Karpas-422 (cell line): ENCODE results near the gene DKKL1. TPM values are rescaled to one million over a fixed set of nuclear protein-coding genes. Genes with fewer than 3 reads are reported as not detected.

ENCODE experiments used
- DNase-seq: peaks from one replicate; pipeline ENCODE4 v3.0.0-alpha.2; 2015
- H2AFZ ChIP-seq: fragments of 200-600 bp; sonication (generic); 2 replicates; pipeline ENCODE4 v1.6.1; 2014; ENCODE audit warnings: antibody characterized with exemption, low read length, mixed read lengths
- H3K27ac ChIP-seq: fragments of 200-600 bp; sonication (generic); 2 replicates; pipeline ENCODE4 v1.5.1; 2014; ENCODE audit warnings: mild to moderate bottlenecking, low read length, moderate library complexity
- H3K27me3 ChIP-seq: fragments of 200-600 bp; sonication (generic); 2 replicates; pipeline ENCODE4 v1.6.1; 2014; ENCODE audit warnings: low read length, mixed read lengths
- H3K36me3 ChIP-seq: fragments of 200-600 bp; sonication (generic); 2 replicates; pipeline ENCODE4 v1.6.1; 2014; ENCODE audit warnings: low read length, mixed read lengths; ENCODE audit not compliant: insufficient read depth
- H3K4me1 ChIP-seq: fragments of 200-600 bp; sonication (generic); 2 replicates; pipeline ENCODE4 v1.6.1; 2014; ENCODE audit warnings: mild to moderate bottlenecking, low read length, mixed read lengths
- H3K4me2 ChIP-seq: fragments of 200-600 bp; sonication (generic); 2 replicates; pipeline ENCODE4 v1.6.1; 2014; ENCODE audit warnings: low read length, low read depth, mild to moderate bottlenecking; ENCODE audit not compliant: poor library complexity, severe bottlenecking
- H3K4me3 ChIP-seq: fragments of 200-600 bp; sonication (generic); 2 replicates; pipeline ENCODE4 v1.5.1; 2014; ENCODE audit warnings: mild to moderate bottlenecking, antibody characterized with exemption, low read length, mixed read lengths
- H3K79me2 ChIP-seq: fragments of 200-600 bp; sonication (generic); 2 replicates; pipeline ENCODE4 v1.6.1; 2014; ENCODE audit warnings: mild to moderate bottlenecking, low read length, mixed read lengths
- H3K9ac ChIP-seq: fragments of 200-600 bp; sonication (generic); 2 replicates; pipeline ENCODE4 v1.6.0; 2014; ENCODE audit warnings: low read length
- H3K9me2 ChIP-seq: fragments of 200-600 bp; sonication (generic), shearing (Covaris generic); replicated peaks from 2 replicates; pipeline ENCODE4 v1.6.0; 2014; ENCODE audit warnings: mild to moderate bottlenecking, low read length, moderate library complexity; ENCODE audit not compliant: insufficient read depth
- H3K9me3 ChIP-seq: fragments of 300-700, 200-600 bp; sonication (generic); 2 replicates; pipeline ENCODE4 v1.6.1; 2014; ENCODE audit warnings: low read length, mixed read lengths
- H4K20me1 ChIP-seq: fragments of 200-600 bp; sonication (generic); 2 replicates; pipeline ENCODE4 v1.6.1; 2014; ENCODE audit warnings: mild to moderate bottlenecking, antibody characterized with exemption, low read length, low read depth; ENCODE audit not compliant: insufficient read depth
- total RNA-seq: library from RNA; depleted of rRNA; stranded (reverse); fragments of >200 nt; shearing (Covaris generic); gene quantifications from 2 replicates; pipeline ENCODE4 v1.2.3, GENCODE V29; 2014; ENCODE audit warnings: low replicate concordance

The DKKL1 gene
- total RNA-seq, 1 experiment from 2014 or later = not detected

DNA sequence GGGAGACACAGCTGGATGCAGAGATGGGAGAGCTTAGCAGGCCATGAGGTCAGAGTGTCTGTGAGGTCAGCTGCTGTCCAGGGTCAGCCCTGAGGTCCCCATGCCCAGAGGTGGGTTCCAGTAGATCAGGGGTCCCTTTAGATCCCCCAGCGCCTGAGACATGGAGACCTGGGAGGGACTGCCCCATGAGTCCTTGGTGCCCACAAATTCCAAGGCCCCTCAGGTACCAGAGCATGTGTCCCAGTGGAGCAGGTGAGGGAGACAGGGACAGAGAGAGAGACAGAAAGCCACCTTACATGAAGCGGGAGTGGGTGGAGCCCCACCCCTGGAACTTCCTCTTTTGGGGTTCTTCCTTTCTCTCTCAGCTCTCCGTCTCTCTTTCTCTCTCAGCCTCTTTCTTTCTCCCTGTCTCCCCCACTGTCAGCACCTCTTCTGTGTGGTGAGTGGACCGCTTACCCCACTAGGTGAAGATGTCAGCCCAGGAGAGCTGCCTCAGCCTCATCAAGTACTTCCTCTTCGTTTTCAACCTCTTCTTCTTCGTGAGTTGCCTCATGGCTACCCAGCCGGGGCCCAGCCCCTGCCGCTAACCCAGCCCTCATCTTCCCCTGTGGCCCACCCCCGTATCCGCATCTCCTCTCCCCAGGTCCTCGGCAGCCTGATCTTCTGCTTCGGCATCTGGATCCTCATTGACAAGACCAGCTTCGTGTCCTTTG lies 28.4 kb upstream of the DKKL1 start, which contains the start of gene CD37:
Gene CD37 (plus strand): TSS at position 336 of the 713 bp plus-strand sequence. CDS start 135 bp downstream, at position 471.
- Histone ChIP-seq H4K20me1 (no peaks in the 10 kb centered on the region; the same call in 1 of the 2 replicates), H3K4me2 (peak within 1 kb of the TSS; percentile 98), H2AFZ (no peak within 1 kb of the TSS), H3K79me2 (peaks cover 33% of the 10 kb centered on the region), H3K4me3 (peak within 1 kb of the TSS; percentile 79), H3K9me3 (no peaks in the 10 kb centered on the region), H3K9me2 (no peaks in the 10 kb centered on the region), H3K36me3 (peaks cover 38% of the 10 kb centered on the region), H3K9ac (peak within 1 kb of the TSS; percentile 93), H3K27me3 (no peaks in the 10 kb centered on the region), H3K4me1 (peaks cover 95% of the 10 kb centered on the region), H3K27ac (peak within 1 kb of the TSS; percentile 96)
- DNase-seq = peak; percentile 96

DNA sequence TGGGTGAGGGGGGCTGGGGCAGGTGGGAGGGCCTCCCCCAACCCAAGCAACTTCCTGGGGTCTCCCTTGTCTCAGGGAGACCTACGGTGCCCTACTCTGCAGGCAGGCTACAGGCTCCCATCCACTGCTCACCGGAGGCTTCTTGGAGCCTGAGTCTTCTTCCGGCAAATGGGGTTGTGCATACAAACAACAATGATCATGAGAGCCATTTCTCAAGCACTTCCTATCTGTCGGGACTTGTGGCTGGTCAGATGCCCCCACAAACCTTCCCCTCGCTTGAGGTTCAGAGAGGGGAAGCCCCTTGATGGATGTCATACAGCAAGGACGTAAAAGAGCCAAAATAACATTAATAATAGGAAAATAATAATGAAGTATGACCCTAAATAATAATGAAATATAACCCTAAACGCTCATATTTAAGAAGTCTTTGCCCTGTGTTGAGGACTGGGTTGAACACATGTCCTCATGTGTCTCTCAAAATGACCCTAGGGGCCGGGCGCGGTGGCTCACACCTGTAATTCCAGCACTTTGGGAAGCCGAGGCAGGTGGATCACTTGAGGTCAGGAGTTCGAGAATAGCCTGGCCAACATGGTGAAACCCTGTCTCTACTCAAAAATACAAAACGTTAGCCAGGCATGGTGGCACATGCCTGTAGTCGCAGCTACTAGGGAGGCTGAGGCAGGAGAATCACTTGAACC lies 27.7 kb upstream of the DKKL1 start:
- H3K4me1 ChIP-seq = peaks cover 95% of the 10 kb centered on the region

DNA sequence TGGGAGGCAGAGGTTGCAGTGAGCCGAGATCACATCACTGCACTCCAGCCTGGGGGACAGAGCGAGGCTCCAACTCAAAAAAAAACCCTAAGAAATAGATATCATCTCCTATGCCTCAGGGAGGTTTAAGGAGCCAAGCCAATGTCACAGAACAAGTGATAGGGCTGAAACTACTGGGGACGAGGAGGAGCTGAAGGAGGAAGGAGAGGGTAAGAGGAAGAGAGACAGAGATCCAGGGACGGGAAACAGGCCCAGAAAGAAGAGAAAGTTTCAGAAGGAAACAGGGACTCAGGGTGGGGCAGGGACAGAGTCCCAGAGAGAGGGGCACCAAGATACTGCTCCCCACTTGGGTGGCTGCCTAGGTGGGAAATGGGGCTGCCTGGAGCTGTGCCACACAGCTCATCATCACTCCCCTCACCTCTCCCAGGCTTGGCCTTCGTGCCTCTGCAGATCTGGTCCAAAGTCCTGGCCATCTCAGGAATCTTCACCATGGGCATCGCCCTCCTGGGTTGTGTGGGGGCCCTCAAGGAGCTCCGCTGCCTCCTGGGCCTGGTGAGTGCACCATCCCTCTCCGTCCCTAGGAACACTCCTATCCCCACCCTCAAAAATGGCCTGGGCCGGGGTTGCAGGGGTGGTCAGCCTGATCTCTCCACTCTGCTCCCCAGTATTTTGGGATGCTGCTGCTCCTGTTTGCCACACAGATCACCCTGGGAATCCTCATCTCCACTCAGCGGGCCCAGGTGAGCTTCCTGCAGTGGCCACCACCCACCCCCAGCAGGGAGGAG lies 27.0 kb upstream of the DKKL1 start:
- peak overlapping the region; percentile 79 for H3K4me3 ChIP-seq
- peak overlapping the region; percentile 98 for H3K4me2 ChIP-seq
- H3K4me1 ChIP-seq = peaks cover 93% of the 10 kb centered on the region

More for the DNA sequence above, 27.7 kb upstream of the DKKL1 start:
- Histone ChIP-seq H3K9me2 (no peaks in the 10 kb centered on the region), H2AFZ (no peak overlapping the region), H3K4me3 (peak overlapping the region; percentile 79), H3K79me2 (peaks cover 29% of the 10 kb centered on the region), H3K27me3 (no peaks in the 10 kb centered on the region), H3K4me2 (peak overlapping the region; percentile 98), H4K20me1 (no peaks in the 10 kb centered on the region; the same call in 1 of the 2 replicates), H3K36me3 (peaks cover 41% of the 10 kb centered on the region), H3K9me3 (no peaks in the 10 kb centered on the region), H3K9ac (peak overlapping the region; percentile 93), H3K27ac (peak overlapping the region; percentile 96)
- no peak for DNase-seq

DNA sequence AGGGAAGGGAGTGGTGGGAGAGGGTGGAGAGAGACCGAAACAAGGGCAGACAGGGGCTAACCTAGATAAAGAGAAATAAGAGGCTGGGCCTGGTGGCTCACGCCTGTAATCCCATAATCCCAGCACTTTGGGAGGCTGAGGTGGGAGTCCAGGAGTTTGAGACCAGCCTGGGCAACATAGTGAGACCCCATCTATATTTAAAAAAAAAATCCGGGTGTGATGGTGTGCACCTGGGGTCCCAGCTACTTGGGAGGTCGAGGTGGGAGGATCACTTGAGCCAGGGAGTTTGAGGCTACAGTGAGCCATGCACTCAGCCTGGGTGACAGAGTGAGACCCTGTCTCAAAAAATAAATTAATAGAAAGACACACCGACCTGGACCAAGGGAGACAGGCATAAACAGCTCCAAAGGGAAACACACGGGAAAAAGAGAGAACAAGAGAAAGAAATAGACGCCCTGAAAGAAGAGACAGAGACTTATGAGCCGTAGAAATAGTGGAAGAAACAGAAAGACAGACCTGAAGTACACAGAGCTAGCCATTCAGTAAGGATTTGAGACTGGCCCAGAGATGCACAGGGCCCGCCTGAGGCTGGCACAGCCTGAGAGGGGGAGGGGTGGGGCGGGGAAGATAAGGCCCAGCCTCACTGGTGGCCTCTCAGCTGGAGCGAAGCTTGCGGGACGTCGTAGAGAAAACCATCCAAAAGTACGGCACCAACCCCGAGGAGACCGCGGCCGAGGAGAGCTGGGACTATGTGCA lies 26.2 kb upstream of the DKKL1 start:
- Histone ChIP-seq H3K4me2 (peak overlapping the region; percentile 98), H3K36me3 (peaks cover 36% of the 10 kb centered on the region), H3K4me1 (peaks cover 86% of the 10 kb centered on the region), H3K4me3 (peak overlapping the region; percentile 79), H2AFZ (no peak overlapping the region), H3K27me3 (no peaks in the 10 kb centered on the region), H3K79me2 (peaks cover 27% of the 10 kb centered on the region), H4K20me1 (no peaks in the 10 kb centered on the region; the same call in 1 of the 2 replicates), H3K27ac (peak overlapping the region; percentile 96), H3K9me2 (no peaks in the 10 kb centered on the region), H3K9ac (peak overlapping the region; percentile 93), H3K9me3 (no peaks in the 10 kb centered on the region)
- DNase-seq = peak; percentile 94

More for the DNA sequence above, 27.0 kb upstream of the DKKL1 start:
- Histone ChIP-seq H3K9me2 (no peaks in the 10 kb centered on the region), H3K9me3 (no peaks in the 10 kb centered on the region), H2AFZ (no peak overlapping the region), H4K20me1 (no peaks in the 10 kb centered on the region; the same call in 1 of the 2 replicates), H3K36me3 (peaks cover 41% of the 10 kb centered on the region), H3K79me2 (peaks cover 27% of the 10 kb centered on the region), H3K9ac (peak overlapping the region; percentile 93), H3K27me3 (no peaks in the 10 kb centered on the region), H3K27ac (peak overlapping the region; percentile 96)
- DNase-seq = peak; percentile 76

DNA sequence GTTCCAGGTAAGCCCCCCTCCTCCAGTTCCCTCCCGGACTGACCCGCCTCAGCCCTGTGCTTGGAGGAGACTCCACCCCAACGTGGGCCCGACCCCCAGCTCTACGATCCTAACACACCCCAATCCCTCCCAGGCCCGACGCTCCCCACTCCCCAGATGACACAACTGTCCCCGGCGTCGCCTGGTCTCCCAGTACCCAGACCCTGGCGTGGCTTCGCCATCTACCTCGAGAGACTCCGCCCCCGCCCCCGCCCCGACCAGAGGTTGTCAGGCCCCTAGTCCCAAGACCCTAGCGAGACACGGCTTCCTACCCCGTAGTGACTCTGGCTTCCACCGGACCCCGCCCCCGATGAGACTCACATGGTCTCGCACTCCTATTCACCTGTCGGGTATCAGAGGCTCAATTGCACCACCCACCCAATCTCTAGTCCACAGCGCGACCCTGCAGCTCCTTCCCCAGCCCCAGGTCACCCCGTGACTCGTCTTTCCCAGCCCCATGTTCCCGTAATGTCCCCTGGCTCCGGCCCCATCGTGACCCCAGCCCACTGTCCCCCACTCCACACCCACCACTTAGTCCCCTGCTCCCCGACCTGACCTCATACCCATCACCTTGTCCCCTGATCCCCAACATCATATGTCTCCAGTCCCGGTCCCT lies 25.5 kb upstream of the DKKL1 start:
- Histone ChIP-seq H3K36me3 (peaks cover 34% of the 10 kb centered on the region), H3K9me2 (no peaks in the 10 kb centered on the region), H3K9ac (peak overlapping the region; percentile 93), H3K79me2 (peaks cover 27% of the 10 kb centered on the region), H3K27ac (peak overlapping the region; percentile 96), H3K27me3 (no peaks in the 10 kb centered on the region), H3K4me2 (peak overlapping the region; percentile 98), H2AFZ (no peak overlapping the region), H3K4me1 (peaks cover 79% of the 10 kb centered on the region), H3K4me3 (peak overlapping the region; percentile 79), H3K9me3 (no peaks in the 10 kb centered on the region), H4K20me1 (no peaks in the 10 kb centered on the region; the same call in 1 of the 2 replicates)
- DNase-seq = peak; percentile 94

DNA sequence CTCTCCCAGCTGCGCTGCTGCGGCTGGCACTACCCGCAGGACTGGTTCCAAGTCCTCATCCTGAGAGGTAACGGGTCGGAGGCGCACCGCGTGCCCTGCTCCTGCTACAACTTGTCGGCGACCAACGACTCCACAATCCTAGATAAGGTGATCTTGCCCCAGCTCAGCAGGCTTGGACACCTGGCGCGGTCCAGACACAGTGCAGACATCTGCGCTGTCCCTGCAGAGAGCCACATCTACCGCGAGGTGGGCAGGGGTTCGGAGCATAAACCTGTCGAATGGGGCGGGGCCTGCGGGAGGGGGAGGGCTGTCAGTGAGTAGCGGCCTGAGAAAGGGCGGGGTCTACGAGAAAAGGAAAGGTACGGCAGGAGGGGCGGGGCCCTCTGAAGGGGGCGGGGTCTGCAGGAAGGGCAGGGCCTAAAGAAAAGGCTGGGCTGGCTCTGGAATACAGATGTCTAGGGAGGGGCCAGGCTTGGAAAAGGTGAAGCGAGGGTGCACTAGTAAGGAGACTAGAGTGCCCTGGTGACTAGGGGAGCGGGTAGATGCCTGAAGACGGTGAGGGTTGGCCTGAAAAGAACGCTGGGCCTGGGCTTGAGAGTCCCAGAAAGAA lies 24.9 kb upstream of the DKKL1 start:
- H3K4me3 ChIP-seq = peak overlapping the region; percentile 79
- no peaks in the 10 kb centered on the region for H3K27me3 ChIP-seq
- H3K79me2 ChIP-seq = peaks cover 27% of the 10 kb centered on the region
- no peaks in the 10 kb centered on the region; the same call in 1 of the 2 replicates for H4K20me1 ChIP-seq
- no peaks in the 10 kb centered on the region for H3K9me3 ChIP-seq
- peak; percentile 100 for DNase-seq
- H3K4me1 ChIP-seq = peaks cover 72% of the 10 kb centered on the region
- H3K4me2 ChIP-seq = peak overlapping the region; percentile 98
- H2AFZ ChIP-seq = no peak overlapping the region
- peak overlapping the region; percentile 96 for H3K27ac ChIP-seq
- H3K9ac ChIP-seq = peak overlapping the region; percentile 93
- no peaks in the 10 kb centered on the region for H3K9me2 ChIP-seq
- peaks cover 34% of the 10 kb centered on the region for H3K36me3 ChIP-seq
